SK-N-SH treated with all-trans-retinoic acid at 6 μM for 48 hours (cell line): ENCODE results near the gene KCNIP4.

Experiments
- ATAC-seq: fragments of 200-7000 bp; cut with Tn5 transposase; 3 replicates; pipeline ENCODE4 v1.9.1; 2020; ENCODE audit warnings: mild to moderate bottlenecking, moderate library complexity
- ARNTL ChIP-seq: fragments of 450-650 bp; formaldehyde crosslinking; IDR thresholded peaks from 2 replicates; pipeline ENCODE4 v1.5.0; 2020; ENCODE audit warnings: low read depth, mild to moderate bottlenecking, moderate library complexity, borderline replicate concordance
- BACH2 ChIP-seq: fragments of 250-450 bp; sonication (Bioruptor Pico); IDR thresholded peaks from 2 replicates; pipeline ENCODE4 v1.9.0; 2021; ENCODE audit warnings: mild to moderate bottlenecking, borderline replicate concordance
- CREB5 ChIP-seq: fragments of 250-450 bp; sonication (Bioruptor Pico); IDR thresholded peaks from 2 replicates; pipeline ENCODE4 v1.5.1; 2020; ENCODE audit warnings: low read depth, mild to moderate bottlenecking, moderate library complexity
- CSDC2 ChIP-seq: fragments of 250-450 bp; sonication (Bioruptor Pico); IDR thresholded peaks from 2 replicates; pipeline ENCODE4 v1.5.0; 2020; ENCODE audit warnings: mild to moderate bottlenecking, moderate library complexity
- CSRNP3 ChIP-seq: fragments of 250-450 bp; sonication (Bioruptor Pico); IDR thresholded peaks from 2 replicates; pipeline ENCODE4 v1.5.1; 2021; ENCODE audit warnings: mild to moderate bottlenecking, moderate library complexity
- GLIS3 ChIP-seq: fragments of 250-450 bp; sonication (Bioruptor Pico); IDR thresholded peaks from 2 replicates; pipeline ENCODE4 v1.5.0; 2020; ENCODE audit warnings: mild to moderate bottlenecking, moderate library complexity
- ISL1 ChIP-seq: fragments of 250-450 bp; sonication (Bioruptor Pico); IDR thresholded peaks from 2 replicates; pipeline ENCODE4 v2.1.2; 2022; ENCODE audit warnings: mild to moderate bottlenecking, moderate library complexity
- OSR1 ChIP-seq: fragments of 250-450 bp; sonication (Bioruptor Pico); IDR thresholded peaks from 2 replicates; pipeline ENCODE4 v1.8.0; 2022; ENCODE audit warnings: moderate library complexity, mild to moderate bottlenecking, inconsistent platforms
- RARB ChIP-seq: fragments of 250-450 bp; sonication (Bioruptor Pico); IDR thresholded peaks from 2 replicates; pipeline ENCODE4 v1.8.0; 2021; ENCODE audit warnings: mild to moderate bottlenecking, moderate library complexity
- SNAI2 ChIP-seq: fragments of 250-450 bp; sonication (Bioruptor Pico); IDR thresholded peaks from 2 replicates; pipeline ENCODE4 v1.5.0; 2020; ENCODE audit warnings: mild to moderate bottlenecking, moderate library complexity
- TCF4 ChIP-seq: fragments of 250-450 bp; sonication (Bioruptor Pico); IDR thresholded peaks from 2 replicates; pipeline ENCODE4 v1.8.0; 2021; ENCODE audit warnings: mild to moderate bottlenecking, moderate library complexity, borderline replicate concordance
- TOX ChIP-seq: fragments of 250-450 bp; sonication (Bioruptor Pico); IDR thresholded peaks from 2 replicates; pipeline ENCODE4 v1.8.0; 2021; ENCODE audit warnings: mild to moderate bottlenecking, moderate library complexity, borderline replicate concordance
- TSHZ2 ChIP-seq: fragments of 250-450 bp; sonication (Bioruptor Pico); IDR thresholded peaks from 2 replicates; pipeline ENCODE4 v1.5.0; 2020; ENCODE audit warnings: mild to moderate bottlenecking, moderate library complexity
- ZC3H10 ChIP-seq: fragments of 250-450 bp; sonication (Bioruptor Pico); IDR thresholded peaks from 2 replicates; pipeline ENCODE4 v1.5.1; 2021; ENCODE audit warnings: mild to moderate bottlenecking, moderate library complexity
- ZFP3 ChIP-seq: fragments of 250-450 bp; sonication (Bioruptor Pico); IDR thresholded peaks from 2 replicates; pipeline ENCODE4 v1.5.0; 2020; ENCODE audit warnings: mild to moderate bottlenecking, moderate library complexity
- ZNF565 ChIP-seq: fragments of 450-650 bp; formaldehyde crosslinking; conservative IDR thresholded peaks from 2 replicates; pipeline ENCODE4 v1.5.0; 2020; ENCODE audit warnings: low read depth, mild to moderate bottlenecking, moderate library complexity
- ZNF70 ChIP-seq: fragments of 450-650 bp; formaldehyde crosslinking; IDR thresholded peaks from 2 replicates; pipeline ENCODE4 v1.5.0; 2020; ENCODE audit warnings: mild to moderate bottlenecking, moderate library complexity
- ZNF8 ChIP-seq: fragments of 450-650 bp; formaldehyde crosslinking; IDR thresholded peaks from 2 replicates; pipeline ENCODE4 v1.5.0; 2020; ENCODE audit warnings: mild to moderate bottlenecking, moderate library complexity
- TF ChIP-seq, protein P1 (sequence below): fragments of 250-450 bp; sonication (Bioruptor Pico); IDR thresholded peaks from 2 replicates; pipeline ENCODE4 v1.8.0; 2020; ENCODE audit warnings: mild to moderate bottlenecking, moderate library complexity, borderline replicate concordance
- TF ChIP-seq, protein P2 (sequence below): fragments of 250-450 bp; sonication (Bioruptor Pico); IDR thresholded peaks from 2 replicates; pipeline ENCODE4 v1.8.0; 2021; ENCODE audit warnings: low read depth, mild to moderate bottlenecking, moderate library complexity, borderline replicate concordance

Gene KCNIP4

GRCh38 chr4:20992002-20992401 is 956.6 kb downstream of the KCNIP4 start:
- TF ChIP-seq TOX (CRISPR knock-in tag) (no peak), ZC3H10 (CRISPR knock-in tag) (no peak), TCF4 (no peak), BACH2 (CRISPR knock-in tag) (no peak), ARNTL (CRISPR knock-in tag) (no peak), RARB (CRISPR knock-in tag) (no peak), ZNF565 (CRISPR knock-in tag) (no peak), CSRNP3 (CRISPR knock-in tag) (no peak), ZNF8 (no peak), CSDC2 (CRISPR knock-in tag) (no peak), ZNF70 (CRISPR knock-in tag) (no peak)
- TF ChIP-seq, protein P1, sequence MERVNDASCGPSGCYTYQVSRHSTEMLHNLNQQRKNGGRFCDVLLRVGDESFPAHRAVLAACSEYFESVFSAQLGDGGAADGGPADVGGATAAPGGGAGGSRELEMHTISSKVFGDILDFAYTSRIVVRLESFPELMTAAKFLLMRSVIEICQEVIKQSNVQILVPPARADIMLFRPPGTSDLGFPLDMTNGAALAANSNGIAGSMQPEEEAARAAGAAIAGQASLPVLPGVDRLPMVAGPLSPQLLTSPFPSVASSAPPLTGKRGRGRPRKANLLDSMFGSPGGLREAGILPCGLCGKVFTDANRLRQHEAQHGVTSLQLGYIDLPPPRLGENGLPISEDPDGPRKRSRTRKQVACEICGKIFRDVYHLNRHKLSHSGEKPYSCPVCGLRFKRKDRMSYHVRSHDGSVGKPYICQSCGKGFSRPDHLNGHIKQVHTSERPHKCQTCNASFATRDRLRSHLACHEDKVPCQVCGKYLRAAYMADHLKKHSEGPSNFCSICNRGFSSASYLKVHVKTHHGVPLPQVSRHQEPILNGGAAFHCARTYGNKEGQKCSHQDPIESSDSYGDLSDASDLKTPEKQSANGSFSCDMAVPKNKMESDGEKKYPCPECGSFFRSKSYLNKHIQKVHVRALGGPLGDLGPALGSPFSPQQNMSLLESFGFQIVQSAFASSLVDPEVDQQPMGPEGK (CRISPR knock-in tag), result no peak
- TF ChIP-seq, all 23 proteins: peak for 0
- ATAC-seq, result no peak

DNA sequence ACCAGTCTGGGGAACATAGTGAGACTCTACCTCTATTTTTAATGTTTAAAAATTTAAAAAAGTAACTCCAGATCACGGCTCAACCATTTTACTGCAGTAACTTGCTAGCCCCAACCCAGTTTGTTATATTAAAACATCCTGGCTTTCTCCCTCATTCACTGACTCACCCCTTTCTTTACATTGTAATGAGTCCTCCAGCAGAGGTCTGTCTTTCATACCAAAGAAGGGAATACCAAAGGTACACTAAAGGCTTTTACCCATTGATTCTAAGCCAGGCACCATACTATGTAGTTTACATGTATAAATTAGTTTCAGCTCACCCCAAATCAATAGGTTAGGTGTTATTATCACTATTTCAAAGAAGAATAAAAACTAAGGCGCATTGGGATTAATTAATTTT is 961.4 kb downstream of the KCNIP4 start:
- TF ChIP-seq ZC3H10 (CRISPR knock-in tag), result no peak
- no peak for TF ChIP-seq ZNF565 (CRISPR knock-in tag)
- no peak for TF ChIP-seq CSDC2 (CRISPR knock-in tag)
- no peak for TF ChIP-seq OSR1 (CRISPR knock-in tag)
- no peak for TF ChIP-seq GLIS3 (CRISPR knock-in tag)
- TF ChIP-seq ISL1 (CRISPR knock-in tag), result no peak
- TF ChIP-seq, protein P1 (CRISPR knock-in tag), result no peak
- TF ChIP-seq, all 23 proteins: peak for 0
- ATAC-seq, result no peak

GRCh38 chr4:20984576-20984836 is 964.1 kb downstream of the KCNIP4 start:
- TF ChIP-seq TOX (CRISPR knock-in tag) (no peak), ZC3H10 (CRISPR knock-in tag) (no peak), SNAI2 (CRISPR knock-in tag) (no peak), GLIS3 (CRISPR knock-in tag) (no peak), ISL1 (CRISPR knock-in tag) (no peak), ZNF70 (CRISPR knock-in tag) (no peak), OSR1 (CRISPR knock-in tag) (no peak), CSDC2 (CRISPR knock-in tag) (no peak), ARNTL (CRISPR knock-in tag) (no peak), BACH2 (CRISPR knock-in tag) (no peak), TSHZ2 (CRISPR knock-in tag) (no peak), ZNF8 (no peak), TCF4 (no peak), CREB5 (no peak), ZFP3 (no peak), CSRNP3 (CRISPR knock-in tag) (no peak), ZNF565 (CRISPR knock-in tag) (no peak)
- TF ChIP-seq, protein P2, sequence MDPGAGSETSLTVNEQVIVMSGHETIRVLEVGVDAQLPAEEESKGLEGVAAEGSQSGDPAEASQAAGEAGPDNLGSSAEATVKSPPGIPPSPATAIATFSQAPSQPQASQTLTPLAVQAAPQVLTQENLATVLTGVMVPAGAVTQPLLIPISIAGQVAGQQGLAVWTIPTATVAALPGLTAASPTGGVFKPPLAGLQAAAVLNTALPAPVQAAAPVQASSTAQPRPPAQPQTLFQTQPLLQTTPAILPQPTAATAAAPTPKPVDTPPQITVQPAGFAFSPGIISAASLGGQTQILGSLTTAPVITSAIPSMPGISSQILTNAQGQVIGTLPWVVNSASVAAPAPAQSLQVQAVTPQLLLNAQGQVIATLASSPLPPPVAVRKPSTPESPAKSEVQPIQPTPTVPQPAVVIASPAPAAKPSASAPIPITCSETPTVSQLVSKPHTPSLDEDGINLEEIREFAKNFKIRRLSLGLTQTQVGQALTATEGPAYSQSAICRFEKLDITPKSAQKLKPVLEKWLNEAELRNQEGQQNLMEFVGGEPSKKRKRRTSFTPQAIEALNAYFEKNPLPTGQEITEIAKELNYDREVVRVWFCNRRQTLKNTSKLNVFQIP, result no peak
- TF ChIP-seq, protein P1 (CRISPR knock-in tag), result no peak
- ATAC-seq, result no peak
